G401 (cell line): ENCODE data around the gene ZNF768. TPM values are rescaled to one million over a fixed set of nuclear protein-coding genes. Genes with fewer than 3 reads are reported as not detected.

ENCODE experiments used
- DNase-seq: peaks from one replicate; pipeline ENCODE4 v3.0.0-alpha.2; 2015; ENCODE audit warnings: low spot score
- in situ Hi-C: cut with HindIII; loops from 2 replicates; pipeline ENCODE4 v1.10.0; 2016; ENCODE audit warnings: low sequenced_read_pairs, mixed read lengths
- total RNA-seq: library from RNA; depleted of rRNA; stranded (reverse); fragments of >200 nt; shearing (Covaris generic); gene quantifications from 2 replicates; pipeline ENCODE4 v1.2.3, GENCODE V29; 2014; rRNA removed

The ZNF768 gene
- total RNA-seq: 96.8 and 108 TPM in 2 replicates

DNA sequence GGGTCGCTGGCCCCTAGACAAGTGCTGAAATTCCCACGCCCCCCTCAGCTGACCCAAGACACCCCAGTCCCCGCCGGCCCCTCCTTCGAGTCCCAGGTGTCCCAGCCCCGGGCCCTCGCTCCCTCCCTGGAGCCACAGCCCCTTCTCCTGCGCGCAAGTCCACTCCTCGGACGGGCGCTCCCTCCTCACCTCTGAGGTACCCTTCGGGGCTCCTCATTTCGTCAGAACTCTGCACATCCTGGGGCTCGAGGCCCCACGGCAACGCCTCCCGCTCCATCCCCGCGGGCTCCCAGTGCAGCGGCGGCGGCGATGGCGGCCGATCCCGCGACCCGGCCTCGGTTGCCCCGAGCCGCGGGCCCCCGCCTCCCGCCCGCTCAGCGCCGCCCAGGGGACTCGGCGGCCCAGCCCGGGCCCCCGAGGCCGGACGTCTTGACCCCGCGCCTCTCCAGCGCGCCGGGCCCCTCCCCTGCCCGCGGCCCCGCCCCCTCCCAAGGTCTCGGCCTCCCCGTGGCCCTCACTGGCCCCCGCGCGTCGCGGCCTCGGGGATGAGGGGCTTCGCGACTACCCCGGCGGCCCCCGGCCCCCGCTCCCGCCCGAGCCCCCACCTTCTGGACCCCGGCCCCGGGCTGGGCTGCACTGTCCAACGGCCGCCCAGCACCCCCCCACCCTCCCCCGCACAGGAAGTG, at the start of gene ZNF768:
Gene ZNF768, minus strand, starts transcription at position 430 of the 686 bp plus-strand sequence. Its CDS starts 153 bp downstream, at position 277.
- in situ Hi-C loops: no loop called here
- DNase-seq: peak; percentile 14

GRCh38 chr16:30574678-30575077, 48.3 kb upstream of the ZNF768 start:
- in situ Hi-C loops: no loop called here

DNA sequence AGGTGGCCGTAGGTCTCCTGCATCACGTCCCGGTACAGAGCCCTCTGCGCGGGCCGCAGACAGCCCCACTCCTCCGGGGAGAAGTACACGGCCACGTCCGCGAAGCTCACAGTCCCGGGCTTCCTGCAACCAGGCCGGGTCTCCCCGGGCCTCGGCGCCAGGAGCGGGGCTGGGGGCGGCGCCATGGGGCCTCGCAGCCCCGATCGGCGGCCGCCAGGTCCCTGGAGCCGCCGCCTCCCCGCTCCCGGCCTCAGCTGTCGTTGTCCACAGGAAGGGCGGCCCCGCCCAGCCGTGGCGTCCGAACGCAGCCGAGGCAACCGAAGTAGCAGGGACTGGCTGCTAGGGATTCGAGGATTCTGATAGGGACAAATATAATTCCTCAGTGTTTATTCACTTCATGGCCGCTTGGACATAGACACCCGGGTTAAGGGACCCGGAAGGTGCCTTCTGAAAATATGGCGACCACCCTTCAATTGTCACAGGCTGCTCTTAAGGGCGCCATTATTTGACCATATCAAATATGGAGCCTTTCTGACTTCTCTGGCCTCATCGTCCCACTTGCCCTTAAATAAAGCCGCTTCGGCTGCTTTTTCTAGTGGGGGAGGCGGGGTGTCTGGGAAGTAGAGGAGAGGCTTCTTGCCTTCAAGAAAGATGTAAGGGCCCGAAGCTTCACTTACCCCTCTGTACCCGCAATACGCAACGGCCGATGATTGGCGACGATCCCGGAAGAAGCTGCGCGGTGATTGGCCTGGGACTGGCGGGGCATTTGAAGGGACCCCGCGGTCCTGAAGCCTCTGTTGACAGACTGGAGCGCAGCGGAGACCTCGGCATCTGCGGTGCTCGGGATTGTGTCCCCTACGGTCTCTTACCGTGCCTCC, 45.3 kb upstream of the ZNF768 start, which contains the start of gene ZNF688:
Gene ZNF688, minus strand, starts transcription at position 270 of the 878 bp plus-strand sequence. Its CDS starts 85 bp downstream, at position 185.
- peak; percentile 99 for DNase-seq
- in situ Hi-C loops: no loop called here

More at GRCh38 chr16:30574678-30575077, 48.3 kb upstream of the ZNF768 start:
- DNase-seq: no peak

- in situ Hi-C loops: no loop called here
- DNase-seq: peak; percentile 58
Measured at GRCh38 chr16:30570636-30571444, 44.5 kb upstream of the ZNF768 start.

- in situ Hi-C loops: no loop called here
- no peak for DNase-seq
Measured at GRCh38 chr16:30569746-30570635, 43.6 kb upstream of the ZNF768 start.

GRCh38 chr16:30569281-30569680, 42.9 kb upstream of the ZNF768 start:
- no peak for DNase-seq
- in situ Hi-C loops: no loop called here

- in situ Hi-C loops: no loop called here
- DNase-seq: no peak
Measured at GRCh38 chr16:30567991-30568638, 41.7 kb upstream of the ZNF768 start.

GRCh38 chr16:30567160-30567990, 41.0 kb upstream of the ZNF768 start:
- in situ Hi-C loops: no loop called here

DNA sequence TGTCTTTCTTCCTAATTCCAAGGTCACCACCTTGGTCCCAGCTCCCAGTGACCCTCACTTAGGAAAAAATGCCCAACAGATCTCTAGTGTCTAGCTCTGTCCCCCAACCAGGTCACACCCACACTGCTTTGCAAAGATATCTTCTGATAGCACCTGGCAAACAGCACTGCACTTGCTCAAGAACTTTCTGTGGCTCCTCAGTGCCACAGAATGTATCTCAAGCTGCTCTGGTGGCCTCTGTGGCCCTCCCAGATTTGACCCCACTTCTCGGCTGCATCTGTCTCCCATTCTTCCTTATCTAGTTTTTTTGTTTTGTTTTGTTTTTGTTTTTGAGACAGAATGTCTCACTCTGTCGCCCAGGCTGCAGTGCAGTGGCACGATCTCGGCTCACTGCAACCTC, 40.2 kb upstream of the ZNF768 start:
- in situ Hi-C loops: no loop called here
- no peak for DNase-seq

More at GRCh38 chr16:30567160-30567990, 41.0 kb upstream of the ZNF768 start:
- DNase-seq: no peak

DNA sequence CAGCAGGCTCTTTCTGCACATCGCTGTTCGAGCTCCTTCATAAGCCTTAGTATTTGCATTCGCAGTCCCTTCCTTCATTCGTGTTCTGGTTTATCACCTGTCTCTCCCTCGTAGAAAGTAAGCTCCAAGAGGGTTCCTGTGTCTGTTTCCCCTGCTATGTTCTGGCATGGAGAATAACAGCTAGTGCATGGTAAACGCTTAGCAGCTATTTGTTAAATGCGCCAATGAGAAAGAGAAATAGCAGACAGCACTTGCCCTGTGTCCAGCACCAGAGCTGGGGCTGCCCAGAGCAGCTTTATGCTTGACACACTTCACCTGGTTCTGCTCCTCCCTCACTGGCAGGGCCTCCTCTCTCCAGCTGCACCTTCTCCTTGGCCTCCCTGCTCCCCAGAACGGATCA, 39.6 kb upstream of the ZNF768 start:
- in situ Hi-C loops: no loop called here

DNA sequence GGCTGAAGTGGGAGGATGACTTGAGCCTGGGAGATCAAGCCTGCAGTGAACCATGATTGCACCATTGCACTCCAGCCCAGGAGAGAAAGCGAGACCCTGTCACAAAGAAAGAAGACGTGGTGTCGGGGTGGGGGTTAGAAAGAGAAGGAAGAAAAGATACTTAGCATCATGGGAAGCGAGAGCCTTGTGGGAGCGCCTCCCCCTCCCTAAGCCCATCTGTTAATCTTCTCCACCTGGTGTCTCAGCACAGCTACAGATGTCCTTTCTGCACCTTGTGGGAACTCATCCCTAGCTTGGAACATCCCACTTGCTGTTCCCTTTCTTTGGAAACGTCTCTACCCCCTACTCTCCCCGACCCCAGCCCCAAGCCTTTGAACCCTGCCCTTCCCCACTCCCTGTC, 39.2 kb upstream of the ZNF768 start:
- in situ Hi-C loops: no loop called here
- peak; percentile 67 for DNase-seq

More for the DNA sequence above, 39.6 kb upstream of the ZNF768 start:
- peak; percentile 55 for DNase-seq

DNA sequence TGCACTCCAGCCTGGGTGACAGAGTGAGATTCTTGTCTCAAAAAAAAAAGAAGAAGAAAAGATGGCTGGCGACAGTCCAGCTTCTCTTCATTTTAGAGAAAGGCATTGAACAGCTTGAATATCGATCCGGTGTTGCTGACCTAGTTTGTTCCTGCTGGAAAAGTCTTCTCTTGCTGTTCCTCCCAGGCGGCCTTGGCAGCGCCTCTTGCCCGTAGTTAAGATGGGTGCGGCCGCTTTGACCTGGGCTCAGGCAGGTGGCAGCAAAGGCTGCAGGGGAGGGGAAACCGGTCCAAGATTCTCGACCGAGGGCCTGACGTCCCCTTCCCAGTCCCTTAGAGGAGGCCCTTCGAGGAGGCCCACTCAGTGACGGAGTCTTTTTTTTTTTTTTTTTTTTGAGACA, 35.7 kb upstream of the ZNF768 start:
- in situ Hi-C loops: no loop called here
- no peak for DNase-seq

- DNase-seq: no peak
- in situ Hi-C loops: no loop called here
Measured at GRCh38 chr16:30561089-30561816, 34.9 kb upstream of the ZNF768 start.

GRCh38 chr16:30559690-30560089, 33.3 kb upstream of the ZNF768 start:
- in situ Hi-C loops: no loop called here
- no peak for DNase-seq

GRCh38 chr16:30558789-30559377, 32.5 kb upstream of the ZNF768 start:
- no peak for DNase-seq
- in situ Hi-C loops: no loop called here
